Left renal cortex interstitium (tissue), 4 donors: ENCODE results near the gene KCNH6. TPM values are rescaled to one million over a fixed set of nuclear protein-coding genes. Genes with fewer than 3 reads are reported as not detected.

Source experiments
- DNase-seq, 4 donors: peaks; one replicate each; pipeline ENCODE4 v3.0.0-alpha.2; 2013; ENCODE audit warnings: low read depth in 4 of 4, low spot score in 2 of 4, missing footprints in 1 of 4
- polyA plus RNA-seq, 4 donors: library from polyadenylated mRNA; unstranded; fragments of 120-200 nt; gene quantifications; one replicate each; pipeline ENCODE4 v1.2.1, GENCODE V29; 2013; ENCODE audit not compliant: insufficient read length in 4 of 4

Gene KCNH6, protein sequence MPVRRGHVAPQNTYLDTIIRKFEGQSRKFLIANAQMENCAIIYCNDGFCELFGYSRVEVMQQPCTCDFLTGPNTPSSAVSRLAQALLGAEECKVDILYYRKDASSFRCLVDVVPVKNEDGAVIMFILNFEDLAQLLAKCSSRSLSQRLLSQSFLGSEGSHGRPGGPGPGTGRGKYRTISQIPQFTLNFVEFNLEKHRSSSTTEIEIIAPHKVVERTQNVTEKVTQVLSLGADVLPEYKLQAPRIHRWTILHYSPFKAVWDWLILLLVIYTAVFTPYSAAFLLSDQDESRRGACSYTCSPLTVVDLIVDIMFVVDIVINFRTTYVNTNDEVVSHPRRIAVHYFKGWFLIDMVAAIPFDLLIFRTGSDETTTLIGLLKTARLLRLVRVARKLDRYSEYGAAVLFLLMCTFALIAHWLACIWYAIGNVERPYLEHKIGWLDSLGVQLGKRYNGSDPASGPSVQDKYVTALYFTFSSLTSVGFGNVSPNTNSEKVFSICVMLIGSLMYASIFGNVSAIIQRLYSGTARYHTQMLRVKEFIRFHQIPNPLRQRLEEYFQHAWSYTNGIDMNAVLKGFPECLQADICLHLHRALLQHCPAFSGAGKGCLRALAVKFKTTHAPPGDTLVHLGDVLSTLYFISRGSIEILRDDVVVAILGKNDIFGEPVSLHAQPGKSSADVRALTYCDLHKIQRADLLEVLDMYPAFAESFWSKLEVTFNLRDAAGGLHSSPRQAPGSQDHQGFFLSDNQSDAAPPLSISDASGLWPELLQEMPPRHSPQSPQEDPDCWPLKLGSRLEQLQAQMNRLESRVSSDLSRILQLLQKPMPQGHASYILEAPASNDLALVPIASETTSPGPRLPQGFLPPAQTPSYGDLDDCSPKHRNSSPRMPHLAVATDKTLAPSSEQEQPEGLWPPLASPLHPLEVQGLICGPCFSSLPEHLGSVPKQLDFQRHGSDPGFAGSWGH
- 1 to 10 TPM; 1.4 to 2.7 (median 1.8) TPM for polyA plus RNA-seq

DNA sequence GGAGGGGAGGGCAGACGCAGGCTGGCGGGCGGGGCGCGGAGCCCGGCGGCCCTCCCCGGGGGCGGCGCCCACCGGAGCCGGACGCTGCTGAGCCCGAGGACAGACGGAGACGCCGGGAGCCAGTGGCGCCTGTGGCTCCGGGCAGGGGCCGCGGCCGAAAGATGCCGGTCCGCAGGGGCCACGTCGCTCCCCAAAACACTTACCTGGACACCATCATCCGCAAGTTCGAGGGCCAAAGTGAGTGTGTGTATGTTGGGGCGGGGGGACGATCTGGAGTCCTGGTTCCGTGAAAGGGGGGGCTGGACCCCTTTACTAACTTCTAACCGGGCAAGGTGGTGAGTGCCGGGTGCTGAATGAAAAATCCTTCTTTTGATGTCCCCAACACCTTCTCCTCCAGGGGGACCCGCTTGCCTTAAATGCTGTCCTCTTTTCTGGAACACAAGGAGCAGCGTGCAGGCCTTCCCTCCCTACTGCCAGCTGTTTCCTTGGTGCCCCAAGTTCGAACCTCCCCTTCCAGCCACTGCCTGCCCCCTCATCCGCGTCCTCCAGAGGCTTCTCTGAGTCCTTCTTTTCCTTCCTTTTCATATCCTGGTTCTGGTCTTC lies at the start of gene KCNH6:
Gene KCNH6 (plus strand): TSS at position 106 of the 603 bp plus-strand sequence. CDS start 56 bp downstream, at position 162.
- no peak for DNase-seq

DNA sequence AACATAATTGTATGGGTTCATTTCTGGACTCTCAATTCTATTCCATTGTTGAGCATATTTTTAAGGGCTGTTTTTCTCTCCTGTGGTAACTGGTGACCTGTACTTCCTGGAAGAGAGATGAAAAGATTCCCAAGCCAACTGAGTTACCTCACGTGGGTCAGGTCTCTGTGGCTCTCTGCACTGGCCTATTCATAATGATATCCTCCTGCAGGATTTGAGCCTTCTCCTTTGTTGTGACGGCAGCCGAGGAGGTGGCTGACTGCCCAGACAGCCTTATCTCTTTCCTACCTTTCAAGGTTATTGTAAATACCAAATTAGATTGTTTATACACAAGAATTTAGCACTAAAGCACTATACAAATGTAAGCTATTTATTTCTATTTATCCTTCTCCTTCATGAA lies 49.0 kb upstream of the KCNH6 start:
- no peak for DNase-seq

DNA sequence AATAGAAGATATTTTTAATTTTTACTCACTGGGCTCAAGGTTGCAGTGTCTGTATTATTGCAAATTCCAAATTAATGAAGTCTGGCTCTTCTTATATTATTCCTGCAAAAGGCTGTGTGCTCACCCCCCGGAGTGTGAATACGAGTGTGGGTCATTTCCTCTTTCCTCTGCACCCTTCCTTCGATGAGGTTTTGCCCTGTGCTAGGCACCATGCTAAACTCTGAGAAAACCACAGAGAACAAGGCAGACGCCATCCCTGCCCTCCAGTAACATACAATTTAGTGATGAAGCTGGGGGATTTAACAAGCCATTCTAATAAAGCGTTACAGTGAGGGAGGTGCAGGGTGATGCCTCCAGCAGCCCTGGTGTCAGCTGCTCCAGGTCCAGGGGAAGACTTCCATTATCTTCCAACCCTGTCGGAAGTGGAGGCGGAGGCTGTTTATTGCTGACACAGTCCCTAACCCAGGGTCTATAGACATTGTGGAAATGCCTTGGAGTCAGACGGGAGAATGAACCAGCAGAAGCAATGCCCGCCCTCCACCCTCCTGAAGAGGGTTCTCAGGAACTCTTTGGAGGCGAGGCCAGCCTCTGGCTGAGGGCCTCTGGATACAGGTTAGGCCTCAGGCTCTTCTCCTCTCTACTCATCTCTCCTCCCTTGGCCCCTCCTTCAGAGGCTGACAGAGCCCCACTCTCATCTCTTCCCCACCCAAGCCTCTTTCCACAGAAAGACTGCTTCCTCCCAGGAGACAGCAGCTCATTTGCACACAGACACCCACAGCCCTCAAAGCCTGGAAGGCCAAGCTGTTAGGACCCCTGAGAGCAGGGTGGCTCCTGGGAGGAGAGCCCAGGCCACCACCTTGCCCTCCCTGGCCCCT lies 48.3 kb upstream of the KCNH6 start:
- no peak for DNase-seq

DNA sequence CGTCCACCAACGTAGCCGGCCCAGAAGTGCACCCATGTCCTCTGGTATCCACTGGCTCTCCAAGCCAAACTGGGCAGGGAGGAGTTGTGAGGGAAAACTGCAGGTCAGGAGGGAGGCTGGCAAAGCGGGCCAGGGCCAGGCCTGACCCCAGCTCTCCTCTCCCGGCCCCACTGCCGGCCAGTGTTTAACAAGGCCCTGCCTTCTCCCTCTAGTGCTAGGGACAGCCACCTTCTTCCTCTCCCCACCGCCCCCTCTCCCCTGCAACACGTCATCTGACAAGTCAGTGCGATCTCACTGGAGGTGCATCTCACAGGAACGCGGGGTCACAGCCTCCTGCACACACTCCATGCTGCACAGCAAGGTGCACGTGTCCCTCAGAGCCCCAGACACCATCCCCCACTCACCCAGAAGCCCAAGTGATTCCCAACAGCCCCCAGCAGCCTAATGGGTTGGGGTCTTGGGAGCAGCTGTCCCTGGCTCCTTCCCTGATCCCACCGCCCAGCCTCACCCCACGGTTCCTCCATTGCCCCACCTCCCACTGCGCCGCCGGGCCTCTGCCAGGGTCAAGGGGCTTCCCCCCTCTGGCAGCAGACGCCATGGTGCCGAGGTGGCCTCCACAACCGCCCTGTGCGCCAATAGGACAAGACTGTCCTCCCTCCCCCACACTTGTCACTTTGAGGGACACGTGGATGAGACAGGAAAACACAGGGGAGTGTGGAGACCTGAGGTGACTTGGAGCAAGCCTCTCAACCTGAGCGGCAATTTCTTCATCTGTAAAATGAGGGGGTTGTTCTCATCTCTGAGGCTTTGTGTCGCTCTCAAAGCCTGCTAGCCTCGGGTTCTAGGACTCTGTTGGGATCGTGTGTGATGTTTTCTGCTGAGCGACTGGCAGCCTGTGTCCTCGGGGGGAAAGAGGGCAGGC lies 47.4 kb upstream of the KCNH6 start:
- DNase-seq, result no peak

DNA sequence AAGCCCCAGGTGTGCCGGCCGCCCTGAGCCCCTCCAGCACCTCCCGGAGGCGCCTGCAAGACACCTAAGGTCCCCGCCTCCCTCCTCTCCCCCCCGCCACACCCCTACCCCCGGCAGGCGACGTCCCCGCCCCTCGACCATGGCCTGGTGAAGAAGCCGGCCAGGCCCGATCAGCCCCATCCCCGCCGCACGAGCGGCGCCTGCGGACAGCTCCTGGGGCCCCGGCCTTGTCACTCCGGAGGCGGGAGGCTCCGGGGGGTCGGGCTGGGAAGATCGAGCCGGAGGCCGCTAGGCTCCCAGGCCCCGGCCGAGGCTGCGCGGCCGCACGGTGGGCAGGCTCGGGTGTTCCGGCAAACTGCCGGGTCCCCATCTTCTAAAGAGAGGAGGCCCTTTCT lies 46.7 kb upstream of the KCNH6 start:
- DNase-seq, result no peak

DNA sequence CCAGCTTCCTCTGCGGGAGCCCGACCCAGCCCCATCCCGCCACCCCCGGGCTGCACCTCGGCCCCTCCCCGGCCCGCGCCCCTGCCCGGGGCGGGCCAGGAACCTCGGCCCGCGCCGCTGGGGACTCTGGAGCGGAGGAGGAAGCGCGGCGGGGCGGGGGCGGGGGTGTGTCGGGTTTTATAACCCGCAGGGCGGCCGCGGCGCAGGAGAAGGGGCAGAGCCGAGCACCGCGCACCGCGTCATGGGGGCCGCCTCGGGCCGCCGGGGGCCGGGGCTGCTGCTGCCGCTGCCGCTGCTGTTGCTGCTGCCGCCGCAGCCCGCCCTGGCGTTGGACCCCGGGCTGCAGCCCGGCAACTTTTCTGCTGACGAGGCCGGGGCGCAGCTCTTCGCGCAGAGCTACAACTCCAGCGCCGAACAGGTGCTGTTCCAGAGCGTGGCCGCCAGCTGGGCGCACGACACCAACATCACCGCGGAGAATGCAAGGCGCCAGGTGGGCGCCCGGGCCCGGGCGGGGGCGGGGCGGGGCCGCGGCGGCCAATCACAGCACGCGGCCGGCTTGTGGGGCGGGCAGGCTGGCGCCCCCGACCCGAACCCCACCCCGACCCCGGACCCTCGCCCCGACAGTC lies 46.2 kb upstream of the KCNH6 start, which contains the start of gene ACE:
Gene ACE (plus strand): TSS at position 208 of the 626 bp plus-strand sequence. CDS start 34 bp downstream, at position 242.
- no peak for DNase-seq

DNA sequence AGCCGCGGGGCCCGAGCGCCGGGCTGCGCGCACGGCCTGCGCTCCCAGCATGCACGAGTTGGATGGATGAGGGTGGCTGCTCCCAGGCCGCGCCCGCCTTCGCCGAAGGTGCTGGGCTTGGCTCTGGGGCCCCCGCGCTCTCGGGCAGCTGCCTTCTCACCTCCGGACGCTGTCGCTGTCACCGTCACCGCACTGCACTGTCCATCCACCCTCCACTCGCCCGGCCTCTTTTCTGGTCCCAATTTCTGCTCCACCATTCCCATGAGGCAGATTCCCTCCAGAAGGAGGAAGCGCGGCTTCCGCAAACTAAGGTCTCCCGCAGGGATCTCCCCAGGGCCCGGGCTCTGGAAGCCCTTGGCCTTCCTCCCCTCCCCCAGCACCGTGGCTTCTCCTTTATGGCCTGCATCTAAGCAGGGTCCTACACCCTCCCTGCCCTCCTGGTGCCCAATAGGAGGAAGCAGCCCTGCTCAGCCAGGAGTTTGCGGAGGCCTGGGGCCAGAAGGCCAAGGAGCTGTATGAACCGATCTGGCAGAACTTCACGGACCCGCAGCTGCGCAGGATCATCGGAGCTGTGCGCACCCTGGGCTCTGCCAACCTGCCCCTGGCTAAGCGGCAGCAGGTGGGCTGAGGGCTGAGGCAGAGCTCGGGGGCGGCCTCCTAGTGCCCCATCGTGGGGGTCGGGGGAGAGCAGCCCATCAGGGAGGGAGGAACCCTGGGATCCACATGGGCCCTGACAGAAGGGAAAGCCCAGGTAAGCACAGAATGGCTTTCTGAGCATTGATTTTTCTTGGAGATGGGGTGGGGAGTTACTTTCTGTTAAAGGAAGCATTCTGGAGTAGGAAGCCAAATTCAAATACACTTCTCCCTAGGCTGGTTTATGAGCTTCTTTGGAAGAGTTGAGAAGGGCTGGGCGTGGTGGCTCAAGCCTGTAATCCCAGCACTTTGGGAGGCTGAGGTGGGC lies 45.4 kb upstream of the KCNH6 start:
- DNase-seq, result no peak

DNA sequence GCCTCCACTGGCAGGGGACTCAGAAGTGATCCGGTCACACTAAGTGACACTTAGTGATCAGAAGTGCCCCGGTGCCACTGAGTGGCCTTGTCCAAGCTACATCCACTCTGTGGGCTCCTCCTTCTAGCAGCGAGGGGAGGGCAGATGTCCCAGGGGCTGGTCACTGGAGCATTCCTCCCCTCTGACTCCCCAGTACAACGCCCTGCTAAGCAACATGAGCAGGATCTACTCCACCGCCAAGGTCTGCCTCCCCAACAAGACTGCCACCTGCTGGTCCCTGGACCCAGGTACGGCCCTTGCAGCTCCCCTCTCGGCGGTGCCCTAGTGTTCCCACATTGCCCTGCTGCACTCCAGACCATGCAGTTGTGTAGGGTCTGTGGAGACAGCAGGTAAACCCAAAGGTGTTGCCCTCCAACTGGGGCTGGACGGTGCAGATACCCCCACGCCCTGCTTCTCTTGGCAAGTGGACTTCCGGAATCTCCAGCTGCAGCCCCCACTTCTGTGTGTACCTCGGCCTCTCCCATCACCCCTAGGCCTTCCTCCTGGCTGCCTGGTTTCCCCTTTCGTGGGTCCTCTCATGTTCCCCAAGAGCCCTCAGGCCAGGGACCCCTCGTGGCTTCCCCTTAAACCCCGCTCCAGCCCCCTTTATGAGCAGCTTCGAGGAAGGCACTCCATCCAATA lies 44.2 kb upstream of the KCNH6 start:
- DNase-seq, result no peak

DNA sequence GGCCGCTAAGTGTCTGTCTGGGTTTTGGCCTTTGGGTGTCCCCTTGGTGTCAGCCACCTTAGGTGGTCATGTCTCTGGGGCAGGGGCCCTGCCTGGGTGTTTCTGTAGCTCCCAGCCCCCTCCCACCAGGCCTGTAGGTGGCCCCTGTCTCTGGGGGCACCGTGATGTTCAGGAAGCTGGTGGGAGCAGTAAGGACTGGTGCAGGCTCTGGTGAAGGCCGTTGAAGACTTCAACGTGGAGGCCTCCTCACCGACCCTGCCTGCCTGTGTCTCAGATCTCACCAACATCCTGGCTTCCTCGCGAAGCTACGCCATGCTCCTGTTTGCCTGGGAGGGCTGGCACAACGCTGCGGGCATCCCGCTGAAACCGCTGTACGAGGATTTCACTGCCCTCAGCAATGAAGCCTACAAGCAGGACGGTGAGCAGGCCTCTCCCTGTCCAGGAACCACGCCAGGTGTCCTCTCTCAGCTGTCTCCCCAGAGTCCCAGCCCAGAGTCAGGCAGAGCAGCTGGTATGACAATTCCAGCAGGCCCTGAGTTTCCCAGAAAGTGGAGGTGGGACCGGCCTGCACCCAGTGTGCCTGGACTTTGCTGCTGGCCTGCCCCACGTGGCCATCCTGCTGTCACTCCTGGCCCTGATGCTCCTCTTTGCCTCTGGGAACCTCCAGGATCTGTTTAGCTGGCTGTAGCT lies 43.5 kb upstream of the KCNH6 start:
- no peak for DNase-seq

DNA sequence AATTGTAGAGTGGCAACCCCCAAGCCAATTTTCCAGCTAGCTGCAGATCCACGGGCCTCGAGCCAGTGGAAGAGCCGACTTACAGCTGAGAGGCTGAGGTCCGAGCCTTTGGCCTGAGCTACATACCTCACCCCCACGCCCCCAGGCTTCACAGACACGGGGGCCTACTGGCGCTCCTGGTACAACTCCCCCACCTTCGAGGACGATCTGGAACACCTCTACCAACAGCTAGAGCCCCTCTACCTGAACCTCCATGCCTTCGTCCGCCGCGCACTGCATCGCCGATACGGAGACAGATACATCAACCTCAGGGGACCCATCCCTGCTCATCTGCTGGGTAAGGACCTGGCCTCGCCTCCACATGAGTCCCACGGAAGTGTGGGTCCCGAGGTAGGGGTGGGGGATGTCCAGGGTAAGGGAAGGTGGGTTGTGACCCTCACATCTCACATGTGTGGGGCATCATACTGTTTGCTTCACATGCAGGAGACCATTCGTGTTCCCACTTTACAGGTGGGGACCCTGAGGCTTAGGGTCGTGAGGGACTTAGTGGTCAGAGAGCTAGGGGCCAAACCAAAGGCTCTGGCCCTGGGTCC lies 42.9 kb upstream of the KCNH6 start:
- DNase-seq, result no peak

DNA sequence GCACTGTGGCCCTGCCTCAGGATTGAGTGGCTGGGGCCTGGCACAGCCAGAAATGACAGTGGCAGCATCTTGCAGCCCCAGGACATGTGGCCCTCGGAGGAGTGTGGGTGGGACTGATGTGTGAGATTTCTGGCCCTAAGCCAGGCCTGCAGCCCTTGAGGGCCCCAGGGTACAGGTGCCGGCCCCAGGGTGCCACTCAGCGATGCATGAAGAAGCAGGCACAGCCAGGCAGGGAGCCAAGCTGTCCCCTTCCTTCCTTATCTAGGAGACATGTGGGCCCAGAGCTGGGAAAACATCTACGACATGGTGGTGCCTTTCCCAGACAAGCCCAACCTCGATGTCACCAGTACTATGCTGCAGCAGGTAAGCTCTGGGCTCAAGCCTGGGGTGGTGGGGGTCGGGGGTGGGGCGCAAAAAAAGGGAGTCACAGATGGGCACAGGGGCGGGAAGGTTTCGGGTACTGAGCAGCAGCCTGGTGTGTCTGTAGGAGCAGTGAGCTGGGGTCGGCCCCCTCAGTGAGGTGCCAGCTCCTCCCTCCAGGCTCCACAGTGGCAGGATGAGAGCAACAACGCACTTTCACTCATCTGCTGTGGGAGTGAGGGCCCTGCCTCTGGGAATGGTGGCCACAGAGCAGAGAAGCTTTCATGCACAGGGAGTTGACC lies 42.2 kb upstream of the KCNH6 start:
- DNase-seq, result no peak

DNA sequence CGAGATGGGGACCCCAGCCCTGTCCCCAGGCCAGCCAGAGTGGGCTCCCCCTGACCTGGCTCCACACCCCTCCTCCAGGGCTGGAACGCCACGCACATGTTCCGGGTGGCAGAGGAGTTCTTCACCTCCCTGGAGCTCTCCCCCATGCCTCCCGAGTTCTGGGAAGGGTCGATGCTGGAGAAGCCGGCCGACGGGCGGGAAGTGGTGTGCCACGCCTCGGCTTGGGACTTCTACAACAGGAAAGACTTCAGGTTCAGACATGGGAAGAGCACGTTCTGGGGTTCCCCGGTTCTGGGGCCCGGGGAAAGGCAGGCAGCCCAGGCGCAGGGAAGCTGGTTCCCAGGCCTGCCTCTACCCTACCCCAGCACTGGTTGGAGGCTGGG lies 41.7 kb upstream of the KCNH6 start:
- no peak for DNase-seq

DNA sequence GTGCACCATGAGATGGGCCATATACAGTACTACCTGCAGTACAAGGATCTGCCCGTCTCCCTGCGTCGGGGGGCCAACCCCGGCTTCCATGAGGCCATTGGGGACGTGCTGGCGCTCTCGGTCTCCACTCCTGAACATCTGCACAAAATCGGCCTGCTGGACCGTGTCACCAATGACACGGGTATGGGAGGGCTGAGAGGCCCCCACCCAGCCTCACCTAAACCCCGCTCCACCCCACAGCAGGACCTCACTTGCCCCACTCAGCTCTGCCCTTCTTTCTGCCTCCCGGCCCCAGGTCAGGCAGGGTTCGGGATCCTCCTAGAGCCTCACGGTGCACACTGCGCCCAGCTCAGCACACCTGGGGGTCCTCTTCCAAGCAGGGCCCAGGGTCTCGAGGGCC lies 40.6 kb upstream of the KCNH6 start:
- DNase-seq, result no peak

DNA sequence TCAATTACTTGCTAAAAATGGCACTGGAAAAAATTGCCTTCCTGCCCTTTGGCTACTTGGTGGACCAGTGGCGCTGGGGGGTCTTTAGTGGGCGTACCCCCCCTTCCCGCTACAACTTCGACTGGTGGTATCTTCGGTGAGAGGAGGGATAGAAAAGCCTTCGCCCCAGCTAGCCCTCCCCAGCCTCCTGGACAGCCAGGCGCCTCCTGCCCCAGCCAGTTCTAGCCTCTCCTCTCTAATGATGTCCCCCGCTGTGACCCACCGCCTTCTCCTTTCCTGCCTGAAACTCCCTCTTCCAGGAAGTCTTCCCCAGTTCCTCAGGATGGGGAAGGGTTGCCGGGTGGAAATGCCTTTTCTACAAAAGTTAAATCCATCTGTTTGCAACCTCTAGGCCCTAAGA lies 40.1 kb upstream of the KCNH6 start:
- DNase-seq, result no peak
